Caco-2 (cell line): Measurements from ENCODE around the gene MRPL37. TPM values are rescaled to one million over a fixed set of nuclear protein-coding genes. Genes with fewer than 3 reads are reported as not detected.

ENCODE experiments used
- Bru-seq: library from RNA; stranded (reverse); fragments of 400-500 nt; gene quantifications from one replicate; lab custom pipeline; 2021; lab: Mats Ljungman, UMichigan
- BruChase-seq, 2 experiments: library from RNA; stranded (reverse); fragments of 400-500 nt; gene quantifications; one replicate each; lab custom pipeline; 2021; lab: Mats Ljungman, UMichigan
- BruUV-seq: library from RNA; stranded (reverse); fragments of 400-500 nt; replicated peaks from 2 replicates; lab custom pipeline; 2021; lab: Mats Ljungman, UMichigan
- CTCF ChIA-PET: fragments of 300-600 bp; sonication (Branson Sonifier 250); formaldehyde crosslinking; loops from one replicate; lab custom pipeline; 2022; ENCODE audit warnings: antibody characterized with exemption; lab: Charles Lee
- POLR2A ChIA-PET: fragments of 300-600 bp; sonication (Branson Sonifier 250); formaldehyde crosslinking; loops from one replicate; lab custom pipeline; 2022; ENCODE audit warnings: antibody characterized with exemption; lab: Charles Lee
- DNase-seq, 2 experiments: peaks; one replicate each; pipeline versions ENCODE4 v3.0.0 to v3.0.0-alpha.2; 2020 to 2022
- H3K27me3 ChIP-seq: replicated peaks from 2 replicates; pipeline ENCODE4 v1.6.0; 2011; ENCODE audit warnings: low read length; ENCODE audit not compliant: control insufficient read depth, insufficient read depth
- H3K36me3 ChIP-seq: 2 replicates; pipeline ENCODE4 v1.5.1; 2011; ENCODE audit warnings: low read length; ENCODE audit not compliant: control insufficient read depth, insufficient read depth
- H3K4me1 ChIP-seq: fragments of 250-450 bp; sonication (Bioruptor Pico); 2 replicates; pipeline ENCODE4 v1.5.1; 2020; ENCODE audit warnings: mild to moderate bottlenecking
- H3K4me3 ChIP-seq: 2 replicates; pipeline ENCODE4 v1.5.1; 2011; ENCODE audit warnings: low read depth, mild to moderate bottlenecking, control low read depth, low read length
- H3K9me3 ChIP-seq: fragments of 250-450 bp; sonication (Bioruptor Pico); 2 replicates; pipeline ENCODE4 v1.5.1; 2020; ENCODE audit warnings: mild to moderate bottlenecking, moderate library complexity
- H3K27ac Mint-ChIP-seq: one replicate; pipeline ENCODE4 v1.8.0; 2022; ENCODE audit warnings: mixed read lengths; ENCODE audit not compliant: unreplicated experiment
- H3K27me3 Mint-ChIP-seq: one replicate; pipeline ENCODE4 v1.8.0; 2022; ENCODE audit warnings: mixed read lengths; ENCODE audit not compliant: insufficient read depth, unreplicated experiment
- H3K36me3 Mint-ChIP-seq: one replicate; pipeline ENCODE4 v1.8.0; 2022; ENCODE audit warnings: mild to moderate bottlenecking, mixed read lengths; ENCODE audit not compliant: insufficient read depth, unreplicated experiment
- H3K4me1 Mint-ChIP-seq: one replicate; pipeline ENCODE4 v1.8.0; 2022; ENCODE audit warnings: low read depth, mixed read lengths; ENCODE audit not compliant: unreplicated experiment
- H3K4me3 Mint-ChIP-seq: one replicate; pipeline ENCODE4 v1.8.0; 2022; ENCODE audit warnings: mild to moderate bottlenecking, moderate library complexity, mixed read lengths; ENCODE audit not compliant: unreplicated experiment
- H3K9me3 Mint-ChIP-seq: one replicate; pipeline ENCODE4 v1.8.0; 2022; ENCODE audit warnings: mixed read lengths; ENCODE audit not compliant: unreplicated experiment
- CTCF ChIP-seq, 2 experiments: fragments of 200-600 bp in 1 of 2; IDR thresholded peaks; 1 replicate in 1 of 2; 2 replicates in 1 of 2; pipeline versions ENCODE4 v1.5.1 to v1.8.0; 2011 to 2022; ENCODE audit warnings: antibody characterized with exemption in 1 of 2, control low read depth in 1 of 2, inconsistent platforms in 1 of 2, low read depth in 1 of 2, low read length in 1 of 2, mild to moderate bottlenecking in 1 of 2, moderate library complexity in 1 of 2; ENCODE audit not compliant: insufficient read depth in 1 of 2, severe bottlenecking in 1 of 2, unreplicated experiment in 1 of 2
- intact Hi-C: fragments of 100-400 bp; cut with micrococcal nuclease; formaldehyde crosslinking; loops from one replicate; pipeline ENCODE4 v1.10.0; 2022; ENCODE audit not compliant: unreplicated experiment
- long read RNA-seq: library from polyadenylated mRNA; stranded (forward); transcript quantifications from one replicate; pipeline ENCODE4 v2.0.0, GENCODE V29; 2022
- total RNA-seq: library from RNA; stranded (reverse); gene quantifications from 2 replicates; pipeline ENCODE4 v1.2.3, GENCODE V29; 2022

MRPL37 gene
- total RNA-seq (95.4 and 95.6 TPM in 2 replicates), Bru-seq, nascent RNA (percentile 71 among the genes with signal in this experiment), BruChase-seq, experiment 1, labeled RNA remaining after a 2-hour chase (percentile 73 among the genes with signal in this experiment), BruChase-seq, experiment 2, labeled RNA remaining after a 6-hour chase (percentile 81 among the genes with signal in this experiment)
- long read RNA-seq, transcript MRPL37-202 (7 exons, 1,483 nt) = major isoform, 202 of 230 reads
- long read RNA-seq, partial matches to known transcripts = 19 of 230 reads
- long read RNA-seq, other reads (novel, unspliced or antisense) = 9 of 230 reads

- CTCF ChIA-PET = interaction anchor here (0.8 to 1.4 kb wide), 3 partner anchors 79 to 600 kb away, joined by 3 to 8 read pairs (median 3); no protein-coding TSS in a partner anchor
- H3K27me3 Mint-ChIP-seq = no peaks in the 10 kb centered on the region
- no peaks in the 10 kb centered on the region for H3K9me3 Mint-ChIP-seq
Measured at GRCh38 chr1:54199765-54200518, at the start of gene MRPL37, which contains the start of gene CYB5RL. MRPL37 (plus strand) TSS chr1:54200167; CDS start chr1:54200244, 77 bp downstream. CYB5RL (minus strand) TSS chr1:54200030; CDS start chr1:54195616, 4,414 bp downstream.

GRCh38 chr1:54151013-54151412 is 49.0 kb upstream of the MRPL37 start:
- Mint-ChIP-seq H3K4me1 (peaks cover 8% of the 10 kb centered on the region), H3K4me3 (no peak overlapping the region), H3K36me3 (no peaks in the 10 kb centered on the region), H3K27ac (no peak overlapping the region), H3K9me3 (no peaks in the 10 kb centered on the region), H3K27me3 (no peaks in the 10 kb centered on the region)
- Histone ChIP-seq H3K4me1 (peaks cover 6% of the 10 kb centered on the region; the same call in 1 of the 2 replicates), H3K9me3 (no peaks in the 10 kb centered on the region), H3K4me3 (no peak overlapping the region), H3K36me3 (no peaks in the 10 kb centered on the region), H3K27me3 (no peaks in the 10 kb centered on the region)
- DNase-seq = no peak
- intact Hi-C loops = no loop called here
- BruUV-seq = no TSS peak
- TF ChIP-seq CTCF (IDR thresholded peaks at IDR 0.05; ENCODE audit: insufficient read depth in 1 of 2, low read depth in 1 of 2, low read length in 1 of 2, severe bottlenecking in 1 of 2, unreplicated experiment in 1 of 2) = no peak
- POLR2A ChIA-PET = no interaction called here
- CTCF ChIA-PET = no interaction called here

More at GRCh38 chr1:54199765-54200518, at the start of gene MRPL37, which contains the start of gene CYB5RL:
- intact Hi-C loops = no loop called here
- peaks cover 5% of the 10 kb centered on the region for H3K36me3 Mint-ChIP-seq
- BruUV-seq = no TSS peak
- no peaks in the 10 kb centered on the region for H3K36me3 ChIP-seq
- no peaks in the 10 kb centered on the region for H3K9me3 ChIP-seq
- POLR2A ChIA-PET = interaction anchor here (0.6 to 1.0 kb wide), 4 partner anchors 63 to 300 kb away, joined by 3 to 6 read pairs (median 4); partner anchors contain the start of gene SSBP3
- peaks cover 8% of the 10 kb centered on the region for H3K4me1 Mint-ChIP-seq
- peak within 1 kb of the TSS; percentile 90 for H3K4me3 Mint-ChIP-seq
- no peak for TF ChIP-seq CTCF (IDR thresholded peaks at IDR 0.05; ENCODE audit: insufficient read depth in 1 of 2, low read depth in 1 of 2, low read length in 1 of 2, severe bottlenecking in 1 of 2, unreplicated experiment in 1 of 2)
- peak within 1 kb of the TSS; percentile 78 for H3K4me3 ChIP-seq
- DNase-seq = peak; percentile 92 to 94
- H3K4me1 ChIP-seq = 0 out of 2 replicates have a peak, but pooled peaks cover 3% of the 10 kb centered on the region
- H3K27me3 ChIP-seq = no peaks in the 10 kb centered on the region
- peak within 1 kb of the TSS; percentile 80 for H3K27ac Mint-ChIP-seq

- Histone ChIP-seq H3K36me3 (no peaks in the 10 kb centered on the region), H3K9me3 (no peaks in the 10 kb centered on the region), H3K4me1 (peaks cover 6% of the 10 kb centered on the region; the same call in 1 of the 2 replicates), H3K4me3 (no peak within 1 kb of the TSS), H3K27me3 (no peaks in the 10 kb centered on the region)
- Mint-ChIP-seq H3K27me3 (no peaks in the 10 kb centered on the region), H3K27ac (no peak within 1 kb of the TSS), H3K4me1 (peaks cover 8% of the 10 kb centered on the region), H3K36me3 (no peaks in the 10 kb centered on the region), H3K4me3 (no peak within 1 kb of the TSS), H3K9me3 (no peaks in the 10 kb centered on the region)
- ChIA-PET CTCF (no interaction called here), POLR2A (no interaction called here)
- intact Hi-C loops = no loop called here
- BruUV-seq = no TSS peak
- no peak for TF ChIP-seq CTCF (IDR thresholded peaks at IDR 0.05; ENCODE audit: insufficient read depth in 1 of 2, low read depth in 1 of 2, low read length in 1 of 2, severe bottlenecking in 1 of 2, unreplicated experiment in 1 of 2)
- DNase-seq = no peak
Measured at GRCh38 chr1:54152696-54153095, 47.3 kb upstream of the MRPL37 start, which contains the start of gene CDCP2. CDCP2 (minus strand) TSS chr1:54153000; CDS start chr1:54152922, 78 bp downstream.
